ENCODE data around the gene UNC119B. TPM values are rescaled to one million over a fixed set of nuclear protein-coding genes. Genes with fewer than 3 reads are reported as not detected.
"Not testable (repeated sequence)": the region's sequence is repeated elsewhere in the genome, so short reads cannot be mapped to it uniquely, and the experiment has no call there.

Gene UNC119B
- total RNA-seq, 6 donors from 2014 or later: 18.8 to 28.7 (median 22.8) TPM

DNA sequence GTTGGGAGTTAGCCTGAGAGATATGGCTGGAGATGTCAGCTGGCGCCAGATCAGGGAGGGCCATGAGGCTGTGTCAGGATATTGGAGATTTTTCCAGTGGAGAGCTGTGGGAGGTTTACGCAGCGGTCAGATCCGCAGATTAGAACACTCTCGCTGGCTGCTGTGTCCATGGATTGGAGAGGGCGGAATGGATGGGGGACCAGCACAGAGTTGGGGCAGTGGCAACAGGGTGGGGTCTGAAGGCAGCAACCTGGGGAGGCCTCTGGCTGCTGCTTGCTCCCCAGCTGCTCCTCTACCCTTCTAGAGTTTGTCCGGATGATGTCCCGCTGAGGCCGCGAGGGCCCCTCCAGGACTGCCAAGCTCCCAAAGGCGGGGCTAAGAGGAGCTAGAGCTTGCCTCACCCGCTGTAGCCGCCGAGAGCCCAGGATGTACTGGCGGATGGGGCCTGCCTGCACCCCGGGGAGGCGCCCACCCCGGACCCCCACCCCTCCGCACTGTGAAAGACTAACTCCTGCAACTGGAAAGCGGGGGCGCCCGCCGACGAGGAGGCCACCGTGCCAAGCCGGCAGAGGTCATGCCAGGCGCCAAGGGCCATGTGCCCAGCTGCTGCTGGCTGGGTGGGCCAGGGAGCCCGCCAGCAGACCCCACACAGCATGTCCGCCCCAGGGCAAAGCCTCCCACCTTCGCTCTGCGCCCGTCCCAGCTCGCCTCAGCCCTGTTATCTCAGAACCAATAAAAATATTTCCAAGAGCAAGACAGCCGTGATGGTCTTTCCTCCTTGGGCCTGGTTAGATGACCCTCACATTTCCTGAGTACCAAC is 43.5 kb upstream of the UNC119B start:
- Histone ChIP-seq H3K4me3 (no peak overlapping the region), H3K4me1 (no peaks in the 10 kb centered on the region), H3K27me3 (no peaks in the 10 kb centered on the region), H3K9me3 (no peaks in the 10 kb centered on the region), H3K27ac (no peak overlapping the region), H3K36me3 (no peaks in the 10 kb centered on the region)
- TF ChIP-seq POLR2AphosphoS5 (IDR thresholded peaks at IDR 0.05): no peak
- TF ChIP-seq, protein P1, sequence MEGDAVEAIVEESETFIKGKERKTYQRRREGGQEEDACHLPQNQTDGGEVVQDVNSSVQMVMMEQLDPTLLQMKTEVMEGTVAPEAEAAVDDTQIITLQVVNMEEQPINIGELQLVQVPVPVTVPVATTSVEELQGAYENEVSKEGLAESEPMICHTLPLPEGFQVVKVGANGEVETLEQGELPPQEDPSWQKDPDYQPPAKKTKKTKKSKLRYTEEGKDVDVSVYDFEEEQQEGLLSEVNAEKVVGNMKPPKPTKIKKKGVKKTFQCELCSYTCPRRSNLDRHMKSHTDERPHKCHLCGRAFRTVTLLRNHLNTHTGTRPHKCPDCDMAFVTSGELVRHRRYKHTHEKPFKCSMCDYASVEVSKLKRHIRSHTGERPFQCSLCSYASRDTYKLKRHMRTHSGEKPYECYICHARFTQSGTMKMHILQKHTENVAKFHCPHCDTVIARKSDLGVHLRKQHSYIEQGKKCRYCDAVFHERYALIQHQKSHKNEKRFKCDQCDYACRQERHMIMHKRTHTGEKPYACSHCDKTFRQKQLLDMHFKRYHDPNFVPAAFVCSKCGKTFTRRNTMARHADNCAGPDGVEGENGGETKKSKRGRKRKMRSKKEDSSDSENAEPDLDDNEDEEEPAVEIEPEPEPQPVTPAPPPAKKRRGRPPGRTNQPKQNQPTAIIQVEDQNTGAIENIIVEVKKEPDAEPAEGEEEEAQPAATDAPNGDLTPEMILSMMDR (IDR thresholded peaks at IDR 0.05): no peak
- no peak for TF ChIP-seq EP300 (IDR thresholded peaks at IDR 0.05)
- TF ChIP-seq POLR2A (IDR thresholded peaks at IDR 0.05): no peak
- DNase-seq (peak in 1 of 2 donors; percentile 75), ATAC-seq (ENCODE audit: low FRiP score in 2 of 2) (peak in 1 of 2 donors; percentile 62)
- 84 to 92% methylated on average over 12 to 29 of the region's 34 CpGs for WGBS, 2 donors

DNA sequence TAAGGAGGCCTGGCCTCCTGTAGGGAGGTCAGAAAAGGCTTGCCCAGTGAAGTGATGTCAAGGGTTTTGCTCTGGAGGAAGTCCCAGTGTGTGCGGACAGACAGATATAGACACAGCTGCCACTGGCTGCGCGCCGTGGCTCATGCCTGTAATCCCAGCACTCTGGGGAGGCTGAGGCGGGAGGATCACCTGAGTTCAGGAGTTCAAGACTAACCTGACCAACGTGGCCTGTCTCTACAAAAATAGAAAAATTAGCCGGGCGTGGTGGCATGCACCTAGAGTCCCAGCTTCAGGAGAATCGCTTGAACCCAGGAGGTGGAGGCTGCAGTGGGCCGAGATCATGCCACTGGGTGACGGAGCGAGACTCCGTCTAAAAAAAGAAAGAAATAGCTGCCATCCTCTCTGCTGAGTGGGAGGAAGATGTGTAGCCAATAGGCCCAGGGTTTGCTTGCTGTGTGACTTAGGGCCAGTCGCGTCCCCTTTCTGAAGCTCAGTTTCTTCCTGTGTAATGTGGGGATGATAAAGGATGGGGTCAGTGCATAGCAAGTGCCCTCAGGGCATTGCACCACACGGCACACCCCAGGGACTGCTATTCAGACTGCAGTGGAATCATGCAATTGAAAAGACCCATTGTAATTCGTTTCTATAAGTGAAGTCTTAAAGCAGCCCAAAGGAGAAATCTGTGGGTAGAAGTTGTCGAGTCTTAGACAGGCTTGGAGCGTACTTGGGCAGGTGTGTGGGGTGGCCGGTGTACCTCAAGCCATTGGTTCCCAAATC is 42.0 kb upstream of the UNC119B start:
- no peak for ATAC-seq (ENCODE audit: low FRiP score in 2 of 2)
- H3K9me3 ChIP-seq: no peaks in the 10 kb centered on the region
- 85 to 87% methylated on average over 19 to 20 of the region's 20 CpGs for WGBS, 2 donors
- no peak for TF ChIP-seq EP300 (IDR thresholded peaks at IDR 0.05)
- TF ChIP-seq, protein P1 (IDR thresholded peaks at IDR 0.05): no peak
- no peak for TF ChIP-seq POLR2A (IDR thresholded peaks at IDR 0.05)
- no peak for TF ChIP-seq POLR2AphosphoS5 (IDR thresholded peaks at IDR 0.05)
- no peak for DNase-seq
- H3K36me3 ChIP-seq: no peaks in the 10 kb centered on the region
- H3K27ac ChIP-seq: no peak overlapping the region
- no peaks in the 10 kb centered on the region for H3K27me3 ChIP-seq
- H3K4me3 ChIP-seq: no peak overlapping the region
- no peaks in the 10 kb centered on the region for H3K4me1 ChIP-seq

DNA sequence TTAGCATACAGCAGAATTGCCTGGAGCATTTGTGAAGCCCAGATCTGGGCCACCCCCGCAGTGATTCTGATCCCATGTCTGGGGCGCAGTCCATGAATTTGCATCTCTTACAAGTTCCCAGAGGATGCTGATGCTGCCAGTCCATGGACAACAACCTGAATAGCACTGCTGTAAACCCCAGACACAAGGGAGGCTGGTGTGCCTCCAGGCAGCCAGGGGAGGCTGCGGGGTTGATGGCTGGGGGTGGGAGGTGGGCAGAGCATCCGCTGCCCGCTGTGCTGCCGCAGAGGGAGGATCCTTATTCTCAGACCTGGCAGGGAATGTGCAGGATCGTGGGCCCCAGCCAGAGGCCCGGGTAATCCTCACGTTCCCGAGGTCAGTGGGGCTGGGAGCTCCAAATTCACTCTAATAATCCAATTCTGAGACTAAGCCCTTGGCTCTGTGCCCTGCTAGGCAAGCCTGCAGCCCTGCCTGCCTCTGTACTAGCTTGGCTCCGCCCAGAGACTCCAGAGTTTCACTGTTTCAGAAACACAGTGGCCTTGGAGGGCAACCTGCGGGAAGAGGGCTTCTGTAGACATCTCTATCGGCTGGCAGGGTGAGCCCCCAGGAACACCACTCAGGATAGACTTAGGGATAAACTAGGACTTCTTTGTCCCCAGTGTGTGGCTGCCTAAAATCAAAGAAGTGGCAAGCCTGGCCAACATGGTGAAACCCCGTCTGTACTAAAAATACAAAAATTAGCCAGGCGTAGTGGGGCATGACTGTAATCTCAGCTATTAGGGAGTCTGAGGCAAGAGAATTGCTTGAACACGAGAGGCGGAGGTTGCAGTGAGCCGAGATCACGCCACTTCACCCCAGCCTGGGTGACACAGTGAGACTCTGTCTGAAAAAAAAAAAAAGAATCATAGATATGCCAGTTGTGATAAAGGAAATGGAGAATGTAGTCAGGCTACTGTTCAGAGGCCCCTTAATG is 41.1 kb upstream of the UNC119B start:
- Histone ChIP-seq H3K27ac (no peak overlapping the region), H3K9me3 (no peaks in the 10 kb centered on the region), H3K4me1 (no peaks in the 10 kb centered on the region), H3K36me3 (no peaks in the 10 kb centered on the region), H3K4me3 (no peak overlapping the region), H3K27me3 (no peaks in the 10 kb centered on the region)
- DNase-seq (no peak), ATAC-seq (ENCODE audit: low FRiP score in 2 of 2) (peak; percentile 9 to 73)
- TF ChIP-seq EP300 (IDR thresholded peaks at IDR 0.05) (no peak), POLR2A (IDR thresholded peaks at IDR 0.05) (no peak)
- WGBS, 2 donors: 55 to 74% methylated on average over 18 to 19 of the region's 19 CpGs

DNA sequence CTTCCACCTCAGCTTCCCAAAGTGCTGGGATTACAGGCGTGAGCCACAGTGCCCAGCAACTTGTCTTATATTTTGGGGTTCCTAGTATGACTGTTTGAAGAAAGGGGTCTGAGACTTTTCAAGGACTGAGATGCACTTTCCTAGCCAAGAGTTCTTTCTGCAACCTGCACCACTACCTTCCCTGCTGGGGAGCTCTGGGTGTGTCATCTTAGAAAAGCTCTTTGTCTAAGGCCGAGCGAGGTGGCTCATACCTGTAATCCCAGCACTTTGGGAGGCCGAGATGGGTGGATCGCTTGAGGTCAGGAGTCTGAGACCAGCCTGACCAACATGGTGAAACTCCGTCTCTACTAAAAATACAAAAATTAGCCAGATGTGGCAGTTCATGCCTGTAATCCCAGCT is 40.0 kb upstream of the UNC119B start:
- 97 to 99% methylated on average over 6 of the region's 6 CpGs for WGBS, 2 donors
- H3K9me3 ChIP-seq; DNase-seq; H3K4me3 ChIP-seq; H3K36me3 ChIP-seq; H3K27me3 ChIP-seq; H3K27ac ChIP-seq; ATAC-seq (ENCODE audit: low FRiP score in 2 of 2); H3K4me1 ChIP-seq: not testable (repeated sequence)

DNA sequence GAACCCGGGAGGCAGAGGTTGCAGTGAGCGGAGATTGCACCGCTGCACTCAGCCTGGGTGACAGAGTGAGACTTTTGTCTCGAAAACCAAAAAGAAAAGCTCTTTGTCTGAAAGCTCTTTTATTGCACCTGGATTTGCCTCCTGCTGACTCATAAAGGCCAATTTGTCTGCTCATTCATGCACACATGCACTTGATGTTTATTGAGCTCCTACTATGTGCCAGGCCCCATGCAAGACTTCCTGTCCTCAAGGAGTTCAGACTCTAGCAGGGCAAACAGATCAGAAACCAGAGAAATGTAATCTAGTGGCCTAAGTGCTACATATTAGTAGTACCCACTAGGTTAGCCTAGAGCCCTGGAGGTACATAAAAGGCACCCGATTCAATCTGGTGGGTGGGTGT is 39.6 kb upstream of the UNC119B start:
- no peak overlapping the region for H3K4me3 ChIP-seq
- no peak for TF ChIP-seq POLR2AphosphoS5 (IDR thresholded peaks at IDR 0.05)
- no peak for TF ChIP-seq POLR2A (IDR thresholded peaks at IDR 0.05)
- no peak for TF ChIP-seq EP300 (IDR thresholded peaks at IDR 0.05)
- TF ChIP-seq, protein P1 (IDR thresholded peaks at IDR 0.05): no peak
- DNase-seq (no peak), ATAC-seq (ENCODE audit: low FRiP score in 2 of 2) (no peak)
- no peaks in the 10 kb centered on the region for H3K9me3 ChIP-seq
- no peaks in the 10 kb centered on the region for H3K36me3 ChIP-seq
- H3K4me1 ChIP-seq: no peaks in the 10 kb centered on the region
- no peak overlapping the region for H3K27ac ChIP-seq
- no peaks in the 10 kb centered on the region for H3K27me3 ChIP-seq
- WGBS, 2 donors: 88 to 95% methylated on average over 5 of the region's 5 CpGs

Measured in upper lobe of left lung (tissue), 6 donors.